Pons (tissue), 1 donor: ENCODE results near the gene ADARB2.
"Not testable (repeated sequence)": the region's sequence is repeated elsewhere in the genome, so short reads cannot be mapped to it uniquely, and the experiment has no call there.

ENCODE experiments used
- DNase-seq: peaks from one replicate; pipeline ENCODE4 v3.0.0-alpha.2; 2016; ENCODE audit warnings: low spot score

The ADARB2 gene

GRCh38 chr10:1230592-1231275 is 506.6 kb downstream of the ADARB2 start:
- no peak for DNase-seq

GRCh38 chr10:1230138-1230537 is 507.2 kb downstream of the ADARB2 start:
- DNase-seq, result no peak

- no peak for DNase-seq
These were observed 507.8 kb downstream of the ADARB2 start for GRCh38 chr10:1229574-1229973.

GRCh38 chr10:1229116-1229515 is 508.2 kb downstream of the ADARB2 start:
- DNase-seq, result no peak

GRCh38 chr10:1228467-1228975 is 508.8 kb downstream of the ADARB2 start:
- DNase-seq, result no peak

GRCh38 chr10:1227510-1228402 is 509.6 kb downstream of the ADARB2 start:
- no peak for DNase-seq

GRCh38 chr10:1226907-1227306 is 510.4 kb downstream of the ADARB2 start:
- not testable (repeated sequence) for DNase-seq

- not testable (repeated sequence) for DNase-seq
These were observed 517.5 kb downstream of the ADARB2 start for GRCh38 chr10:1219874-1220273.

GRCh38 chr10:1217661-1218060 is 519.7 kb downstream of the ADARB2 start:
- DNase-seq, result no peak

- DNase-seq, result no peak
These were observed 520.1 kb downstream of the ADARB2 start for GRCh38 chr10:1217237-1217587.

- DNase-seq, result no peak
These were observed 520.6 kb downstream of the ADARB2 start for GRCh38 chr10:1216574-1217236.

GRCh38 chr10:1215862-1216573 is 521.3 kb downstream of the ADARB2 start:
- DNase-seq, result no peak

- no peak for DNase-seq
These were observed 522.3 kb downstream of the ADARB2 start for GRCh38 chr10:1214882-1215540.

- no peak for DNase-seq
These were observed 523.2 kb downstream of the ADARB2 start for GRCh38 chr10:1214071-1214675.

GRCh38 chr10:1213252-1214070 is 523.9 kb downstream of the ADARB2 start:
- no peak for DNase-seq

GRCh38 chr10:1212571-1213141 is 524.7 kb downstream of the ADARB2 start:
- DNase-seq, result no peak

- DNase-seq, result no peak
These were observed 525.3 kb downstream of the ADARB2 start for GRCh38 chr10:1211844-1212570.

GRCh38 chr10:1210667-1211066 is 526.7 kb downstream of the ADARB2 start:
- no peak for DNase-seq

GRCh38 chr10:1209355-1209979 is 527.9 kb downstream of the ADARB2 start:
- no peak for DNase-seq
